Spleen (tissue), 11 donors: ENCODE results near the gene LMF1. TPM values are rescaled to one million over a fixed set of nuclear protein-coding genes. Genes with fewer than 3 reads are reported as not detected.

Experiments
- DNase-seq: peaks from one replicate; pipeline ENCODE4 v3.0.0-alpha.2; 2020
- H3K27ac ChIP-seq, 8 donors: fragments of 200-600 bp; sonication (generic) in 7 of 8; 1 replicate in 4 of 8; 2 replicates in 4 of 8; pipeline versions ENCODE4 v1.5.0 to v1.8.0; 2016 to 2021; ENCODE audit warnings: inconsistent platforms in 4 of 8, mild to moderate bottlenecking in 4 of 8, moderate library complexity in 1 of 8
- H3K27me3 ChIP-seq, 7 donors: fragments of 200-600 bp; sonication (generic) in 6 of 7; replicated peaks in 1 of 7; 1 replicate in 4 of 7; 2 replicates in 3 of 7; pipeline versions ENCODE4 v1.5.0 to v1.8.0; 2016 to 2021; ENCODE audit warnings: inconsistent platforms in 3 of 7, mild to moderate bottlenecking in 1 of 7
- H3K36me3 ChIP-seq, 6 donors: fragments of 200-600 bp; sonication (generic) in 5 of 6; 1 replicate in 4 of 6; 2 replicates in 2 of 6; pipeline versions ENCODE4 v1.5.0 to v1.8.0; 2016 to 2021; ENCODE audit warnings: inconsistent platforms in 2 of 6
- H3K4me1 ChIP-seq, 6 donors: fragments of 200-600 bp; sonication (generic) in 5 of 6; 1 replicate in 3 of 6; 2 replicates in 3 of 6; pipeline versions ENCODE4 v1.5.0 to v1.8.0; 2016 to 2021; ENCODE audit warnings: inconsistent platforms in 3 of 6
- H3K4me3 ChIP-seq, 8 donors: fragments of 200-600 bp; sonication (generic) in 7 of 8; 1 replicate in 4 of 8; 2 replicates in 4 of 8; pipeline versions ENCODE4 v1.5.0 to v1.8.0; 2016 to 2021; ENCODE audit warnings: inconsistent platforms in 4 of 8, mild to moderate bottlenecking in 4 of 8, moderate library complexity in 2 of 8
- H3K9me3 ChIP-seq, 8 donors: fragments of 200-600 bp; sonication (generic) in 7 of 8; 1 replicate in 4 of 8; 2 replicates in 4 of 8; pipeline versions ENCODE4 v1.5.0 to v1.8.0; 2016 to 2021; ENCODE audit warnings: inconsistent platforms in 4 of 8
- CTCF ChIP-seq, 11 experiments: fragments of 200-600 bp in 7 of 11; fragments of 450-650 bp in 4 of 11; sonication (generic) in 4 of 11; IDR thresholded peaks in 8 of 11; conservative IDR thresholded peaks in 3 of 11; 1 replicate in 7 of 11; 2 replicates in 4 of 11; pipeline versions ENCODE4 v1.4.0 to v1.8.0; 2016 to 2021; ENCODE audit warnings: antibody characterized with exemption in 11 of 11, inconsistent platforms in 4 of 11, mild to moderate bottlenecking in 1 of 11
- POLR2A ChIP-seq, 3 donors: fragments of 450-650 bp; IDR thresholded peaks; one replicate each; pipeline ENCODE4 v1.5.1; 2017; ENCODE audit warnings: antibody characterized with exemption in 3 of 3, mild to moderate bottlenecking in 1 of 3
- POLR2AphosphoS5 ChIP-seq, 3 donors: sonication (generic); formaldehyde crosslinking; IDR thresholded peaks; one replicate each; pipeline ENCODE4 v1.5.1; 2017; ENCODE audit warnings: antibody characterized with exemption in 3 of 3
- WGBS, 5 donors: extraction: QIAGEN DNeasy Blood & Tissue Kit in 3 of 5; methylation state at CpG; one replicate each; pipeline versions ENCODE4 v1.1.5 to v1.1.7; 2013 to 2018; 5-methylcytosine and 5-hydroxymethylcytosine counted together
- intact Hi-C: fragments of 100-400 bp; cut with DNase I; formaldehyde crosslinking; loops from one replicate; pipeline ENCODE4 v1.15.0; 2023; ENCODE audit warnings: low total_unique reads
- polyA plus RNA-seq, 3 donors: library from polyadenylated mRNA; stranded (reverse); fragments of 200-250 nt; gene quantifications; one replicate each; pipeline ENCODE4 v1.2.1, GENCODE V29; 2013
- total RNA-seq, 7 donors: library from RNA; depleted of rRNA in 3 of 7; stranded (reverse); fragments of >200 nt in 3 of 7; fragmentation: NEBNext Ultra II Directional in 4 of 7; extraction: Animal tissue kit (Norgen Biotek cat#: 25700) in 4 of 7; gene quantifications; one replicate each; pipeline versions ENCODE4 v1.1.0 to v1.2.1, GENCODE V29; 2016 to 2021
- donor health status: healthy with polysubstance abuse.
- donor health status: DM: no; HTN: no; CAD: no; lungs with moderate emphysema.
- donor health status: DM: no; HTN: no; CAD: no.
- donor health status: Bipolar disorder and iron deficiency.
- donor health status: healthy.
- donor health status: DM: no; HTN: no; CAD: no.
- donor health status: DM: yes; HTN: yes; CAD: no.

Gene LMF1
- total and polyA plus RNA-seq, 10 donors, result 10.4 to 57.6 (median 32.5) TPM

GRCh38 chr16:924806-925205 lies 46.0 kb downstream of the LMF1 start:
- TF ChIP-seq POLR2AphosphoS5 (IDR thresholded peaks at IDR 0.05) (no peak), POLR2A (IDR thresholded peaks at IDR 0.05) (no peak), CTCF (IDR thresholded peaks at IDR 0.05 in 8 of 11, conservative IDR thresholded peaks at IDR 0.05 in 3 of 11) (no peak)
- Histone ChIP-seq H3K4me1 (peaks cover 0 to 16% (median 10%) of the 10 kb centered on the region in 6 donors), H3K27ac (no peak overlapping the region), H3K9me3 (peaks cover 0 to 11% (median 4%) of the 10 kb centered on the region in 8 donors), H3K36me3 (peaks cover 0 to 60% (median 12%) of the 10 kb centered on the region in 6 donors), H3K27me3 (no peaks in the 10 kb centered on the region), H3K4me3 (no peak overlapping the region)
- intact Hi-C loops, result no loop called here
- DNase-seq, result no peak
- 79 to 94% (median 89%) methylated on average over 13 of the region's 13 CpGs for WGBS, 5 donors

- peaks cover 0 to 56% (median 5%) of the 10 kb centered on the region in 6 donors for H3K36me3 ChIP-seq
- H3K4me1 ChIP-seq, result peaks cover 0 to 23% (median 11%) of the 10 kb centered on the region in 6 donors
- peaks cover 0 to 11% (median 4%) of the 10 kb centered on the region in 8 donors for H3K9me3 ChIP-seq
- no peaks in the 10 kb centered on the region for H3K27me3 ChIP-seq
- DNase-seq, result no peak
- TF ChIP-seq POLR2AphosphoS5 (IDR thresholded peaks at IDR 0.05), result no peak
- no peak for TF ChIP-seq CTCF (IDR thresholded peaks at IDR 0.05 in 8 of 11, conservative IDR thresholded peaks at IDR 0.05 in 3 of 11)
- no peak for TF ChIP-seq POLR2A (IDR thresholded peaks at IDR 0.05)
- 74 to 83% (median 76%) methylated on average over 5 of the region's 5 CpGs for WGBS, 5 donors
- no peak overlapping the region for H3K4me3 ChIP-seq
- intact Hi-C loops, result no loop called here
- no peak overlapping the region for H3K27ac ChIP-seq
Measured at GRCh38 chr16:924063-924462, 46.7 kb downstream of the LMF1 start.

- DNase-seq, result no peak
- no peak for TF ChIP-seq CTCF (IDR thresholded peaks at IDR 0.05 in 8 of 11, conservative IDR thresholded peaks at IDR 0.05 in 3 of 11)
- TF ChIP-seq POLR2A (IDR thresholded peaks at IDR 0.05), result no peak
- no peak for TF ChIP-seq POLR2AphosphoS5 (IDR thresholded peaks at IDR 0.05)
- WGBS, 5 donors, result 92 to 98% (median 95%) methylated on average over 8 to 9 of the region's 9 CpGs
Measured at GRCh38 chr16:923184-923583, 47.6 kb downstream of the LMF1 start.

GRCh38 chr16:922051-922450 lies 48.7 kb downstream of the LMF1 start:
- Histone ChIP-seq H3K27ac (no peak overlapping the region), H3K27me3 (no peaks in the 10 kb centered on the region), H3K4me1 (peaks cover 0 to 29% (median 13%) of the 10 kb centered on the region in 6 donors), H3K9me3 (peaks cover 0 to 11% (median 4%) of the 10 kb centered on the region in 8 donors), H3K36me3 (peaks cover 0 to 59% (median 6%) of the 10 kb centered on the region in 6 donors), H3K4me3 (no peak overlapping the region)
- no peak for DNase-seq
- intact Hi-C loops, result no loop called here
- TF ChIP-seq POLR2A (IDR thresholded peaks at IDR 0.05) (no peak), POLR2AphosphoS5 (IDR thresholded peaks at IDR 0.05) (no peak), CTCF (IDR thresholded peaks at IDR 0.05 in 8 of 11, conservative IDR thresholded peaks at IDR 0.05 in 3 of 11) (no peak)
- WGBS, 5 donors, result 91 to 97% (median 95%) methylated on average over 12 to 13 of the region's 13 CpGs

More at GRCh38 chr16:923184-923583, 47.6 kb downstream of the LMF1 start:
- H3K9me3 ChIP-seq, result peaks cover 0 to 11% (median 4%) of the 10 kb centered on the region in 8 donors
- peaks cover 0 to 27% (median 11%) of the 10 kb centered on the region in 6 donors for H3K4me1 ChIP-seq
- peaks cover 0 to 61% (median 6%) of the 10 kb centered on the region in 6 donors for H3K36me3 ChIP-seq
- no peak overlapping the region for H3K27ac ChIP-seq
- no peak overlapping the region for H3K4me3 ChIP-seq
- intact Hi-C loops, result no loop called here
- no peaks in the 10 kb centered on the region for H3K27me3 ChIP-seq
